K562 (cell line): ENCODE results near the gene GARIN6. TPM values are rescaled to one million over a fixed set of nuclear protein-coding genes. Genes with fewer than 3 reads are reported as not detected.

Source experiments
- ATAC-seq: fragments of 200-7000 bp; cut with Tn5 transposase; 3 replicates; pipeline ENCODE4 v1.9.1; 2020; ENCODE audit warnings: moderate library complexity
- BruUV-seq: library from RNA; stranded (reverse); fragments of 400-500 nt; replicated peaks from 2 replicates; lab custom pipeline; 2021; lab: Mats Ljungman, UMichigan
- CTCF ChIA-PET: fragments of 300-600 bp; formaldehyde crosslinking; extraction: SDS; loops from one replicate; lab custom pipeline; 2021; ENCODE audit warnings: low intra/inter-chr PET ratio; lab: Yijun Ruan, JAX
- POLR2A ChIA-PET: fragments of 300-600, 350-650 bp; sonication (Branson Sonifier 250); formaldehyde crosslinking; extraction: SDS; loops from one replicate; lab custom pipeline; 2021; ENCODE audit warnings: antibody characterized with exemption, inconsistent platforms; lab: Yijun Ruan, JAX
- DNase-seq, 4 experiments: peaks; one replicate each; pipeline versions ENCODE4 v3.0.0 to v3.0.0-alpha.2; 2011 to 2018; ENCODE audit warnings: low spot score in 3 of 4, mixed read lengths in 3 of 4; ENCODE audit errors: extremely low read depth in 1 of 4
- FAIRE-seq: peaks from 2 replicates; lab custom pipeline; 2011; peaks lifted over from hg19 to GRCh38; lab: Jason Lieb, UNC
- H2AFZ ChIP-seq: 2 replicates; pipeline ENCODE4 v1.6.0; 2011; ENCODE audit warnings: low read depth, low read length, control low read depth, inconsistent platforms
- H3K27ac ChIP-seq: fragments of 200-600 bp; 3 replicates; pipeline ENCODE4 v1.8.0; 2011; ENCODE audit warnings: low read depth, mild to moderate bottlenecking, control low read depth, inconsistent platforms, low read length, moderate library complexity, mixed read lengths; ENCODE audit errors: extremely low read depth
- H3K27me3 ChIP-seq, 2 experiments: fragments of 300-600 bp in 1 of 2; 2 replicates in 1 of 2; 3 replicates in 1 of 2; pipeline versions ENCODE4 v1.6.0 to v1.8.0; 2011; ENCODE audit warnings: inconsistent platforms in 2 of 2, low read length in 2 of 2, mild to moderate bottlenecking in 1 of 2, mixed read lengths in 1 of 2, moderate library complexity in 1 of 2; ENCODE audit not compliant: control insufficient read depth in 2 of 2, insufficient read depth in 2 of 2
- H3K36me3 ChIP-seq: fragments of 300-600 bp; 3 replicates; pipeline ENCODE4 v1.8.0; 2011; ENCODE audit warnings: mild to moderate bottlenecking, low read length, inconsistent platforms; ENCODE audit not compliant: control insufficient read depth, insufficient read depth
- H3K4me1 ChIP-seq, 2 experiments: fragments of 200-600 bp in 1 of 2; replicated peaks in 1 of 2; 2 replicates in 1 of 2; 3 replicates in 1 of 2; pipeline versions ENCODE4 v1.5.1 to v1.8.0; 2011; ENCODE audit warnings: inconsistent platforms in 2 of 2, low read length in 2 of 2, mild to moderate bottlenecking in 1 of 2, mixed read lengths in 1 of 2, moderate library complexity in 1 of 2; ENCODE audit not compliant: control insufficient read depth in 2 of 2, insufficient read depth in 2 of 2
- H3K4me2 ChIP-seq: 2 replicates; pipeline ENCODE4 v1.6.1; 2011; ENCODE audit warnings: low read length, control low read depth, inconsistent platforms, mixed read lengths; ENCODE audit not compliant: insufficient read depth
- H3K4me3 ChIP-seq: fragments of 200-600 bp; sonication (generic), shearing (Covaris generic); 2 replicates; pipeline ENCODE4 v1.5.1; 2016; ENCODE audit warnings: control low read depth, inconsistent platforms
- H3K79me2 ChIP-seq: fragments of 200-600 bp; 3 replicates; pipeline ENCODE4 v1.8.0; 2011; ENCODE audit warnings: low read length, inconsistent platforms; ENCODE audit not compliant: control insufficient read depth, insufficient read depth
- H3K9ac ChIP-seq, 2 experiments: 2 replicates each; pipeline versions ENCODE4 v1.6.0 to v1.6.1; 2011; ENCODE audit warnings: low read depth in 2 of 2, low read length in 2 of 2, control low read depth in 1 of 2, inconsistent platforms in 1 of 2, mild to moderate bottlenecking in 1 of 2, mixed read lengths in 1 of 2; ENCODE audit not compliant: insufficient read depth in 1 of 2
- H3K9me1 ChIP-seq: one replicate; pipeline ENCODE4 v1.6.0; 2011; ENCODE audit warnings: inconsistent platforms, mild to moderate bottlenecking, low read length, moderate library complexity; ENCODE audit not compliant: control insufficient read depth, insufficient read depth
- H3K9me3 ChIP-seq: replicated peaks from 2 replicates; pipeline ENCODE4 v1.5.1; 2011; ENCODE audit warnings: low read depth, low read length, inconsistent platforms; ENCODE audit not compliant: control insufficient read depth, insufficient read depth
- H4K20me1 ChIP-seq: replicated peaks from 2 replicates; pipeline ENCODE4 v1.6.1; 2011; ENCODE audit warnings: low read length, inconsistent platforms, mixed read lengths; ENCODE audit not compliant: control insufficient read depth, insufficient read depth
- CTCF ChIP-seq, 3 experiments: IDR thresholded peaks in 2 of 3; conservative IDR thresholded peaks in 1 of 3; 2 replicates each; pipeline ENCODE4 v1.5.1; 2011 to 2012; ENCODE audit warnings: low read length in 3 of 3, mild to moderate bottlenecking in 3 of 3, control low read depth in 2 of 3, improper control_type of control experiment in 1 of 3, inconsistent platforms in 1 of 3, low read depth in 1 of 3, mixed read lengths in 1 of 3, moderate library complexity in 1 of 3; ENCODE audit not compliant: insufficient read depth in 2 of 3
- HBP1 ChIP-seq: fragments of 450-650 bp; formaldehyde crosslinking; IDR thresholded peaks from 2 replicates; pipeline ENCODE4 v1.4.0; 2022; ENCODE audit warnings: missing genetic modification characterization
- MAFF ChIP-seq: IDR thresholded peaks from 2 replicates; pipeline ENCODE4 v1.6.1; 2012; ENCODE audit warnings: low read length, improper control_type of control experiment
- MCM7 ChIP-seq, 2 experiments: fragments of 450-650 bp; IDR thresholded peaks; 2 replicates each; pipeline ENCODE4 v1.6.1; 2016 to 2018
- RAD21 ChIP-seq, 2 experiments: fragments of 250-450 bp in 1 of 2; fragments of 450-650 bp in 1 of 2; sonication (Bioruptor Pico) in 1 of 2; formaldehyde crosslinking in 1 of 2; IDR thresholded peaks in 1 of 2; conservative IDR thresholded peaks in 1 of 2; 2 replicates each; pipeline versions ENCODE4 v1.4.0 to v1.8.0; 2020 to 2022; ENCODE audit warnings: mild to moderate bottlenecking in 2 of 2, moderate library complexity in 1 of 2
- RBM25 ChIP-seq: fragments of 200-400 bp; formaldehyde crosslinking; IDR thresholded peaks from 2 replicates; pipeline ENCODE4 v1.6.1; 2018; ENCODE audit warnings: low read length, low read depth, moderate library complexity; ENCODE audit not compliant: severe bottlenecking
- SMAD4 ChIP-seq: fragments of 250-450 bp; sonication (Bioruptor Pico); conservative IDR thresholded peaks from 2 replicates; pipeline ENCODE4 v1.8.0; 2021; ENCODE audit warnings: inconsistent platforms, mild to moderate bottlenecking, moderate library complexity
- ZNF79 ChIP-seq: fragments of 250-450 bp; sonication (Bioruptor Pico); IDR thresholded peaks from 2 replicates; pipeline ENCODE4 v1.4.0; 2020; ENCODE audit warnings: low read depth, mild to moderate bottlenecking, moderate library complexity
- WGBS: fragments of 100-300 bp; shearing (Covaris generic); methylation state at CpG from one replicate; pipeline ENCODE4 v1.1.6; 2016; ENCODE audit warnings: low coverage, mixed read lengths; ENCODE audit not compliant: insufficient coverage; ENCODE audit errors: missing lambda C conversion rate; 5-methylcytosine and 5-hydroxymethylcytosine counted together
- in situ Hi-C: fragments of 300-500 bp; cut with MboI; formaldehyde crosslinking; loops from 4 replicates; pipeline ENCODE4 v1.15.0; 2018; ENCODE audit warnings: inconsistent platforms, mixed read lengths
- intact Hi-C: fragments of 100-400 bp; cut with micrococcal nuclease; formaldehyde crosslinking; loops from 2 replicates; pipeline ENCODE4 v1.14.2; 2022
- polyA plus RNA-seq, 8 experiments: library from polyadenylated mRNA; depleted of rRNA in 4 of 8; stranded (reverse) in 5 of 8; unstranded in 3 of 8; fragments of >200 nt; fragmentation: Nextera tagmentation in 2 of 8; fragmentation: Illumina TruSeq in 1 of 8; extraction: Ambion mirVana in 2 of 8; extraction: Trizol in 1 of 8; gene quantifications; 2 replicates each; pipeline versions ENCODE4 v1.2.1 to v1.2.3, GENCODE V29; 2011 to 2014; ENCODE audit warnings: inconsistent platforms in 1 of 8, missing spikeins in 1 of 8
- total RNA-seq, 7 experiments: library from RNA; depleted of rRNA in 6 of 7; stranded (reverse); fragments of >200 nt in 6 of 7; fragmentation: Illumina TruSeq in 2 of 7; extraction: Trizol in 2 of 7; gene quantifications; 2 replicates each; pipeline versions ENCODE4 v1.2.1 to v1.2.3, GENCODE V29; 2011 to 2021; ENCODE audit warnings: low replicate concordance in 1 of 7

Gene GARIN6
- total and polyA plus RNA-seq, 9 of the 15 experiments (the other 6 are each of a cell fraction or from before 2014, with no cell fraction given) = not detected

- no peak for TF ChIP-seq RBM25
- no peak for TF ChIP-seq MCM7 (IDR thresholded peaks at IDR 0.05)
- TF ChIP-seq MAFF = no peak
- no peak for TF ChIP-seq HBP1 (CRISPR knock-in tag)
- no peak for TF ChIP-seq SMAD4 (CRISPR knock-in tag)
Observed at GRCh38 chr12:99618657-99619056, 28.9 kb upstream of the GARIN6 start (continued).

GRCh38 chr12:99619389-99620158, 28.0 kb upstream of the GARIN6 start:
- POLR2A ChIA-PET = no interaction called here
- H3K36me3 ChIP-seq = no peaks in the 10 kb centered on the region
- DNase-seq = peak; percentile 9 to 12 (median 10)
- no peaks in the 10 kb centered on the region for H3K4me1 ChIP-seq
- no peaks in the 10 kb centered on the region for H3K9me1 ChIP-seq
- no peak for FAIRE-seq
- CTCF ChIA-PET = no interaction called here
- ATAC-seq = peak; percentile 70; the same call in 2 of the 3 replicates
- no peak overlapping the region for H3K27ac ChIP-seq
- no peaks in the 10 kb centered on the region for H3K27me3 ChIP-seq
- no peaks in the 10 kb centered on the region for H4K20me1 ChIP-seq
- no peaks in the 10 kb centered on the region for H3K9me3 ChIP-seq
- no peak overlapping the region for H3K4me2 ChIP-seq
- 4% methylated on average over 6 of the region's 7 CpGs for WGBS
- BruUV-seq = no TSS peak
- no peak overlapping the region for H3K9ac ChIP-seq
- intact Hi-C loops (loop anchor here (2.0 kb wide), 1 partner anchor 577 kb away; no protein-coding TSS in a partner anchor), in situ Hi-C loops (no loop called here)
- H3K4me3 ChIP-seq = no peak overlapping the region
- no peaks in the 10 kb centered on the region for H3K79me2 ChIP-seq
- no peak overlapping the region for H2AFZ ChIP-seq
- no peak for TF ChIP-seq ZNF79 (CRISPR knock-in tag)
- peak; percentile 29 to 52 (median 47); a peak in 5 of 6 replicates for TF ChIP-seq CTCF (IDR thresholded peaks at IDR 0.05 in 2 of 3, conservative IDR thresholded peaks at IDR 0.05 in 1 of 3; ENCODE audit: insufficient read depth in 2 of 3, low read depth in 1 of 3, low read length in 3 of 3)
- TF ChIP-seq RAD21 (CRISPR knock-in tag; conservative IDR thresholded peaks at IDR 0.05 in 1 of 2, IDR thresholded peaks at IDR 0.05 in 1 of 2) = peak in 1 of 2 experiments; percentile 59; a peak in 3 of 4 replicates
